ENCODE data around the gene NT5DC4. TPM values are rescaled to one million over a fixed set of nuclear protein-coding genes. Genes with fewer than 3 reads are reported as not detected.

Gene NT5DC4
- polyA plus RNA-seq (2012; ENCODE audit: insufficient read depth, insufficient read length), result not detected

DNA sequence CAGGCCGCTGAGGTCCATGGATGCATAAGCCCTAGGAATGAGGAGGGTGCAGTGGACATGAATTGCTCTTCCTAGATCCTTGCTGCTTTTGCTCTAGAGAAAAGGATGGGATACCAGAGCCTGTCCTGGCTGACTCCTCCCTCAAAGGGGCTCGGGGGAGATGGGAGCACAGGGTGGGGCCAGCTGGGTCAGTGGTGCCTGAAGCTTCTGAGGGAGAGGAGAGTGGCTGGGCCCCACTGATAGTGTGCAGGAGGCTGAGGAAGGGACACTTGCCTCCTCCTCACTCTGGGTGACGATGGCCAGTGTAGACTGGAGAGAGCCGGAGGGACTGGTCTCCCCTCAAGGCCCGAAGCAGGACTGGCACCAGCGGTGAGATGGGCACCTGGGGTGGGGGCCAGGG lies at the start of gene NT5DC4:
Gene NT5DC4 (plus strand): TSS at position 236 of the 400 bp plus-strand sequence. CDS start 60 bp downstream, at position 296.
- no peak within 1 kb of the TSS for H3K4me3 ChIP-seq (ENCODE audit: low read length)
- no peak for DNase-seq (ENCODE audit: low read depth, low spot score)

DNA sequence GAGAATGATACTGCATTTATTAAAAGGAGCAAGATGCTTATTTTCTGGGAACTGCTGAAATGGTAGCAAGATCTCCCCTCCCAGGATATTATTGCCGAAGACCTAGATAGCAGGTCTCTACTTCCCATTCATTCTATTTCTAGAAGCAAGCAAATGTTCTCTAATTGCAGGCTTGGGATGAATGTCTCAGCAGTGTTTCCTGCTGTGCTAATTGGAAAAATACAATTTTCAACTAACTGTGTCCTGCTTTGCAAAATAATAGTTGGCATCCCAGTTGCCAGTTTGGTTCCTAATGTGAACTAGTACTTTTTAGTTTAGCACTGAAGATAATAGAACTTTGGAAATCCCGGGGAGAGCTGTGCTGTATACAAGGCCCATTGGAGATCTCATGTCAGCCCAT lies 49.0 kb upstream of the NT5DC4 start:
- DNase-seq (ENCODE audit: low read depth, low spot score), result no peak
- H3K4me3 ChIP-seq (ENCODE audit: low read length), result no peak overlapping the region

GRCh38 chr2:112673008-112673407 lies 47.8 kb upstream of the NT5DC4 start:
- no peak for DNase-seq (ENCODE audit: low read depth, low spot score)
- no peak overlapping the region for H3K4me3 ChIP-seq (ENCODE audit: low read length)

DNA sequence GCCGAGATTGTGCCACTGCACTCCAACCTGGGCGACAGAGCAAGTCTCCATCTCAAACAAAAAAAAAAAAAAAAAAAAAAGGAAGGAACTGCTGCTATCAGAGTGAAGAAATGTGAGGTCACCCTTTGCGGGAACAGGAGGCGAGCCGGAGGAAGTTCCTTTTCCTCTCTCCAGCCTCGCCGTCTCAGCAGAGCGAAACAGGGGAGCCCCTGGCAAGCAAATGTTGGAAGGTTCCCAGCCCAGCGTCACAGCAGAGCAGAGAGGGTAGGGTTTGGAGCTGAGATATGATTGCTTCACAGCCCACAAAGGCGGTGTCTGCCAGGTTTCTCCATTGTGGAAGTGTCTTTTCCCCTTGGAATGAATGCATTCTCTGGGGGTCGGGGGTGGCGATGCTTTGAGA lies 46.6 kb upstream of the NT5DC4 start:
- no peak overlapping the region for H3K4me3 ChIP-seq (ENCODE audit: low read length)
- DNase-seq (ENCODE audit: low read depth, low spot score), result no peak

DNA sequence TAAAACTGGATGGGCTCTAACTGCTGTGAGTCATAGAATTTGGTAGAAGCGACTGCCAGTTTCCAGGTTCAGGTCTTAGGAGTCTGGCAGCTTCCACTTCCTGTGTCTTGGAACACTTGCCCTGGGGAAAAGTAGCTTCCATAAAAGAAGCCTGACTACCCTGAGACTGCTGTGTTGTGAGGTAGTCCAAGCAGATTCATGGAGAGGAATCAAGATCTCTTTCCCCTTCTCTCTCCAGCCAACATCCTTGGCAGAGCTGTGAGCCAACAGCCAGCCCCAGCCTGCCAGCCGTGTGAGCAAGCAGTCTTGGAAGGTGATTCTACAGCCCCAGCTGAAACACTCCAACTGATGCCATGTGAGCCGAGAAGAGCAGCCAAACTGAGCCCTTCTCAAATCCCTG lies 41.3 kb upstream of the NT5DC4 start:
- DNase-seq (ENCODE audit: low read depth, low spot score), result no peak
- no peak overlapping the region for H3K4me3 ChIP-seq (ENCODE audit: low read length)

DNA sequence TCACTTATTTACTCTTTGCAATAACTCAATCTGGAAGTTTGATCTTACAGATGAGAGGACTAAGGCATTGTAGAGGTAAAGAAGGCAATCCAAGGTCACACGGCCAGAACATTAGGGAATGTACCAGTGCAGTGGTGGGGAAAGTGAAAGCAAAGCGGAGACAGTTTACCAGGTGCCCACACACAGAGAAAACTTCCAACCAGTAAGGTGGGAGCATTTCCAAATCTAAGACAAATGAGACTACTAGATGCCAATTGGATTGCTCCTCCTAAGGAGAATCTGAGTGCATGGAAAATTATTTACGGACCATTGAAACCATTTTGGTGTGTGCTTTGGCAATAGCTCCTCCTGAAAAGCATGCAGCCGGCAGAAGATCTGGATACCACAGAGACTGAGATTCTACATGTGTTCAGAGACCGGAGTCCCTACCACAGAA lies 40.1 kb upstream of the NT5DC4 start:
- no peak overlapping the region for H3K4me3 ChIP-seq (ENCODE audit: low read length)
- DNase-seq (ENCODE audit: low read depth, low spot score), result no peak

- no peak overlapping the region for H3K4me3 ChIP-seq (ENCODE audit: low read length)
- no peak for DNase-seq (ENCODE audit: low read depth, low spot score)
These were observed 38.7 kb upstream of the NT5DC4 start for GRCh38 chr2:112682101-112682500.

DNA sequence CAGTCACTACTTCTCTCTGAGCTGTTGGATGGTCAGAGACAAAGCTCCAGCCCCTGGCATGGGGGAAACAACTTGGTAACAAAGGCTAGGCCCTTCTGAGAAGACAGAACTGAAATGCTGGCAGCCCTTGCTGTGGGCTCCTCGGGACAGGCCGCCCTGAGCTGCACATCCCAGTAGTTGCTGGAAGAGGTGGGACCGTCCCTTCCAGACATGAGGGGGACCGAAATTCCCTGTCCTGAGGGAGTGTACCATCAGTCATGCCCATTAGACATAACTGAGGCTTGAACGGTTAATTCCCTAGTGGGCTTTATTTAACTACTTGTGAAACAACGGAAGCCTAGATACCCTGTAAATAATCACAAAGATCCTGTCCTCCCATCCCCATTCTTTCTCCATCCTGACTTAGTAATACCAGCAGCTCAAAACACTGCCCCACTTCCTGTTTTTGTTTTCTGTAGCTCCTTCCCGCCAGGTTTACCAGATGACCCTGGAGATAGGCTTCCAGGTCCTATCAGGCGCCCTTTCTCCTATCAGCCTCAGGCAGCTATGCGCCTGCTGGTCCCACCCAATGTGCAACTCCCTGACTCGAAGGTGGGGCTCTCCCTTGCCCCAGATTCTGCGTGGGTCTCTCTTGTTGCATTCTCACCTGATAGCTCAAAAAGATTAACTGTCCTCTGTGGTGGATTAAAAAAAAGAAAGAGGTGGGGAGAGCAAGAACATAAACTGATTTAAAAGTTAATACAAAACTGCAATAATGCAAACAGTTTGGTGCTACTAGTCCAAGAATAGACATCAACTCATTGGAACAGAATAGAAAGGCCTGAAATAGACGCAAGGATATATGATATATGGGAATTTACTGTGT lies 37.0 kb upstream of the NT5DC4 start:
- no peak for DNase-seq (ENCODE audit: low read depth, low spot score)
- no peak overlapping the region for H3K4me3 ChIP-seq (ENCODE audit: low read length)

- no peak for DNase-seq (ENCODE audit: low read depth, low spot score)
- no peak overlapping the region for H3K4me3 ChIP-seq (ENCODE audit: low read length)
These were observed 36.4 kb upstream of the NT5DC4 start for GRCh38 chr2:112684415-112684775.

- DNase-seq (ENCODE audit: low read depth, low spot score), result no peak
- no peak overlapping the region for H3K4me3 ChIP-seq (ENCODE audit: low read length)
These were observed 35.4 kb upstream of the NT5DC4 start for GRCh38 chr2:112685271-112685884.

GRCh38 chr2:112686348-112687217 lies 34.2 kb upstream of the NT5DC4 start:
- DNase-seq (ENCODE audit: low read depth, low spot score), result no peak
- no peak overlapping the region for H3K4me3 ChIP-seq (ENCODE audit: low read length)

DNA sequence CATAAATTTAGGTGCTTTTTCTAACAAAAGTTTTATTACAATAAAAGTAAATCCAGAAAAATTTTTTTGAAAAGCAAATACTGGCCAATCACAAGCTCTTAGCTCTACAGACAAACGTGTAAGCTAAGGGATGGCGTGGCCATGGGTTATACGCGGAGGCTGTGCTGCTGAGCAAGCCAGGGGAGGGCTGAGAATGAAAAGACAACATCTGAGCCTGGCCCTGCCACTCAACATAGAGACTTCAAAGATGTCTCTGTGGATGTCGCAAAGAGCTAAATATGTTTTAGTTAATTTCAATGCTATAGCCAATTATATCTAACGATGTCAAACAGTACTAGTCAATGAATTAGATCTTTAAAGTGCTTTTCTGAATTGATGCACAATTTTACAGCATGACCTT lies 33.3 kb upstream of the NT5DC4 start:
- DNase-seq (ENCODE audit: low read depth, low spot score), result no peak
- no peak overlapping the region for H3K4me3 ChIP-seq (ENCODE audit: low read length)

GRCh38 chr2:112688086-112688880 lies 32.5 kb upstream of the NT5DC4 start:
- no peak overlapping the region for H3K4me3 ChIP-seq (ENCODE audit: low read length)
- no peak for DNase-seq (ENCODE audit: low read depth, low spot score)

- no peak overlapping the region for H3K4me3 ChIP-seq (ENCODE audit: low read length)
- DNase-seq (ENCODE audit: low read depth, low spot score), result peak; percentile 41
These were observed 29.9 kb upstream of the NT5DC4 start for GRCh38 chr2:112690853-112691401.

GRCh38 chr2:112691881-112692281 lies 28.9 kb upstream of the NT5DC4 start:
- H3K4me3 ChIP-seq (ENCODE audit: low read length), result no peak overlapping the region
- DNase-seq (ENCODE audit: low read depth, low spot score), result no peak

DNA sequence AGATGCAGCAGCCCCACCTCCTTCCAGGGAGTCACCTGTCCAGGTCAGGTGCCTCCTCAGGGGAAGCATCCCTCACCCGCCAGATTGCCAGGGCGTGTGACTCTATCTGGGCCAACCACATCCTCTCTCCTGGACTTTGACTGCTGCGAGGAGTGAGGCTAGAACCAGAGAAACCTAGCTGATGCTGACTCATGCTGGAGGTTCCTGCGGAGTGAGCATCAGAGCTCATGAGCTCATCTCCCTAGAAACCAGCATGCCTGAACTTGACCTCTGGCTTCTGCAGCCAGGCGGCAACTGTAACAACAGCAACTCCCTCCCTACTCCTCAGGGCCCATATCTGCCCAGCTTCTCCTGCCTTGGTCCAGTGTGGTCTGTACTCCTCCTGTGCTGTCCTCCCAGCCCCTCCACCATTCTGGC lies 28.3 kb upstream of the NT5DC4 start:
- peak; percentile 61 for DNase-seq (ENCODE audit: low read depth, low spot score)
- no peak overlapping the region for H3K4me3 ChIP-seq (ENCODE audit: low read length)

- no peak for DNase-seq (ENCODE audit: low read depth, low spot score)
- no peak overlapping the region for H3K4me3 ChIP-seq (ENCODE audit: low read length)
These were observed 27.9 kb upstream of the NT5DC4 start for GRCh38 chr2:112692918-112693317.

- no peak overlapping the region for H3K4me3 ChIP-seq (ENCODE audit: low read length)
- no peak for DNase-seq (ENCODE audit: low read depth, low spot score)
These were observed 27.2 kb upstream of the NT5DC4 start for GRCh38 chr2:112693596-112693995.

GRCh38 chr2:112694182-112694581 lies 26.6 kb upstream of the NT5DC4 start:
- no peak overlapping the region for H3K4me3 ChIP-seq (ENCODE audit: low read length)
- DNase-seq (ENCODE audit: low read depth, low spot score), result no peak
